Tibial nerve (tissue), 4 donors: ENCODE measurements around the gene ACBD6.

Source experiments
- CTCF ChIP-seq, 5 experiments: fragments of 200-600 bp in 3 of 5; fragments of 450-650 bp in 2 of 5; sonication (generic) in 3 of 5; IDR thresholded peaks; one replicate each; pipeline ENCODE4 v1.5.1; 2016 to 2019; ENCODE audit warnings: antibody characterized with exemption in 5 of 5, mild to moderate bottlenecking in 3 of 5, moderate library complexity in 2 of 5
- EP300 ChIP-seq, 2 donors: sonication (generic); formaldehyde crosslinking; IDR thresholded peaks; one replicate each; pipeline ENCODE4 v1.6.1; 2017; ENCODE audit warnings: antibody characterized with exemption in 2 of 2, mild to moderate bottlenecking in 1 of 2
- POLR2A ChIP-seq, 2 donors: fragments of 450-650 bp; IDR thresholded peaks; one replicate each; pipeline ENCODE4 v1.6.1; 2017; ENCODE audit warnings: antibody characterized with exemption in 2 of 2, mild to moderate bottlenecking in 2 of 2, moderate library complexity in 2 of 2

DNA sequence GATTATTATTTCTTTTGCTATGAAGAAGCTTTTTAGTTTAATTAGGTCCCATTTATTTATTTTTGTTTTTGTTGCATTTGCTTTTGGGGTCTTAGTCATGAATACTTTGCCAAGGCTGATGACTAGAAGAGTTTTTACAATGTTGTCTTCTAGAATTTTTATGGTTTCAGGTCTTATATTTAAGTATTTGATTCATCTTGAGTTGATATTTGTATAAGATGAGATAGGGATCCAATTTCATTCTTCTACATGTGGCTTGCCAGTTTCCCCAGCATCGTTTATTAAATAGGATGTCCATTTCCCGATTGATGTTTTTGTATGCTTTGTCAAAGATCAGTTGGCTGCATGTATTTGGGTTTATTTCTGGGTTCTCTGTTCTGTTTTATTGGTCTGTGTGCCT is 8.5 kb upstream of the ACBD6 start:
- no peak for TF ChIP-seq POLR2A (IDR thresholded peaks at IDR 0.05)
- TF ChIP-seq CTCF (IDR thresholded peaks at IDR 0.05): no peak
- TF ChIP-seq EP300 (IDR thresholded peaks at IDR 0.05): no peak
